ENCODE measurements around the gene MGA.
"Not testable (repeated sequence)": the region's sequence is repeated elsewhere in the genome, so short reads cannot be mapped to it uniquely, and the experiment has no call there.

MGA gene

GRCh38 chr15:41703120-41703519 is 42.9 kb downstream of the MGA start:
- TF ChIP-seq CTCF (IDR thresholded peaks at IDR 0.05; ENCODE audit: borderline replicate concordance, insufficient read depth, low read depth, low read length): no peak
- no peak overlapping the region for H3K4me3 ChIP-seq (ENCODE audit: low read depth, low read length)

- TF ChIP-seq CTCF (IDR thresholded peaks at IDR 0.05; ENCODE audit: borderline replicate concordance, insufficient read depth, low read depth, low read length): no peak
- no peak overlapping the region for H3K4me3 ChIP-seq (ENCODE audit: low read depth, low read length)
Observed at GRCh38 chr15:41713047-41713446, 52.8 kb downstream of the MGA start.

- TF ChIP-seq CTCF (IDR thresholded peaks at IDR 0.05; ENCODE audit: borderline replicate concordance, insufficient read depth, low read depth, low read length): no peak
- H3K4me3 ChIP-seq (ENCODE audit: low read depth, low read length): no peak overlapping the region
Observed at GRCh38 chr15:41714291-41714690, 54.1 kb downstream of the MGA start.

- no peak overlapping the region for H3K4me3 ChIP-seq (ENCODE audit: low read depth, low read length)
- no peak for TF ChIP-seq CTCF (IDR thresholded peaks at IDR 0.05; ENCODE audit: borderline replicate concordance, insufficient read depth, low read depth, low read length)
Observed at GRCh38 chr15:41716864-41717263, 56.7 kb downstream of the MGA start.

GRCh38 chr15:41727143-41727542 is 66.9 kb downstream of the MGA start:
- TF ChIP-seq CTCF (IDR thresholded peaks at IDR 0.05; ENCODE audit: borderline replicate concordance, insufficient read depth, low read depth, low read length): no peak
- no peak overlapping the region for H3K4me3 ChIP-seq (ENCODE audit: low read depth, low read length)

GRCh38 chr15:41728061-41728460 is 67.9 kb downstream of the MGA start:
- not testable (repeated sequence) for H3K4me3 ChIP-seq (ENCODE audit: low read depth, low read length)

- TF ChIP-seq CTCF (IDR thresholded peaks at IDR 0.05; ENCODE audit: borderline replicate concordance, insufficient read depth, low read depth, low read length): no peak
- H3K4me3 ChIP-seq (ENCODE audit: low read depth, low read length): no peak overlapping the region
Observed at GRCh38 chr15:41730543-41730942, 70.3 kb downstream of the MGA start.

- no peak overlapping the region for H3K4me3 ChIP-seq (ENCODE audit: low read depth, low read length)
- TF ChIP-seq CTCF (IDR thresholded peaks at IDR 0.05; ENCODE audit: borderline replicate concordance, insufficient read depth, low read depth, low read length): no peak
Observed at GRCh38 chr15:41732483-41732882, 72.3 kb downstream of the MGA start.

Measured in GM12875 (cell line).